KG1 (cell line): ENCODE data around the gene EVPL.

Source experiments
- DNase-seq: peaks from one replicate; lab custom pipeline; 2025; lab: John Stamatoyannopoulos, UW

The EVPL gene

GRCh38 chr17:76017481-76018339, 9.4 kb downstream of the EVPL start:
- no peak for DNase-seq

- no peak for DNase-seq
Measured at GRCh38 chr17:76014925-76015261, 12.2 kb downstream of the EVPL start.

- DNase-seq, result peak; percentile 15
Measured at GRCh38 chr17:76014100-76014924, 12.8 kb downstream of the EVPL start.

GRCh38 chr17:76013377-76013932, 13.7 kb downstream of the EVPL start:
- DNase-seq, result no peak

GRCh38 chr17:76011951-76012350, 15.2 kb downstream of the EVPL start:
- no peak for DNase-seq

GRCh38 chr17:76009969-76010661, 17.0 kb downstream of the EVPL start:
- no peak for DNase-seq

- DNase-seq, result no peak
Measured at GRCh38 chr17:76009447-76009846, 17.7 kb downstream of the EVPL start.

GRCh38 chr17:76008630-76009425, 18.3 kb downstream of the EVPL start:
- no peak for DNase-seq

- DNase-seq, result no peak
Measured at GRCh38 chr17:76008208-76008607, 18.9 kb downstream of the EVPL start.

GRCh38 chr17:76007850-76008165, 19.3 kb downstream of the EVPL start:
- DNase-seq, result no peak

- DNase-seq, result no peak
Measured at GRCh38 chr17:76007131-76007849, 19.8 kb downstream of the EVPL start.

- no peak for DNase-seq
Measured at GRCh38 chr17:76005263-76006149, 21.6 kb downstream of the EVPL start.

- no peak for DNase-seq
Measured at GRCh38 chr17:76004750-76005262, 22.3 kb downstream of the EVPL start.

GRCh38 chr17:76003915-76004314, 23.2 kb downstream of the EVPL start:
- DNase-seq, result no peak

- DNase-seq, result no peak
Measured at GRCh38 chr17:76002100-76002499, 25.0 kb downstream of the EVPL start.

GRCh38 chr17:76000755-76001521, 26.2 kb downstream of the EVPL start, which contains the start of gene CDK3:
TSS of gene CDK3 (plus strand) at chr17:76000855. CDS start at chr17:76001426, 571 bp downstream.
- DNase-seq, result no peak

- DNase-seq, result no peak
Measured at GRCh38 chr17:76000016-76000754, 26.9 kb downstream of the EVPL start.

- DNase-seq, result no peak
Measured at GRCh38 chr17:75998327-75998795, 28.7 kb downstream of the EVPL start.
